Ectodermal cell (in vitro differentiated cells): ENCODE results near the gene SHANK3. TPM values are rescaled to one million over a fixed set of nuclear protein-coding genes. Genes with fewer than 3 reads are reported as not detected.

ENCODE experiments used
- H3K27ac ChIP-seq: 2 replicates; pipeline ENCODE4 v1.7.0; 2013; ENCODE audit warnings: mild to moderate bottlenecking, low read depth, low read length; ENCODE audit not compliant: insufficient read depth, poor library complexity, severe bottlenecking
- H3K27me3 ChIP-seq: 2 replicates; pipeline ENCODE4 v1.7.0; 2013; ENCODE audit warnings: mild to moderate bottlenecking, low read length; ENCODE audit not compliant: insufficient read depth, control insufficient read depth, poor library complexity, severe bottlenecking
- H3K36me3 ChIP-seq: one replicate; pipeline ENCODE4 v1.7.0; 2013; ENCODE audit warnings: low read length; ENCODE audit not compliant: control insufficient read depth, insufficient read depth
- H3K4me1 ChIP-seq: one replicate; pipeline ENCODE4 v1.7.0; 2013; ENCODE audit warnings: low read length; ENCODE audit not compliant: control insufficient read depth, insufficient read depth
- H3K4me3 ChIP-seq: 2 replicates; pipeline ENCODE4 v1.7.0; 2013; ENCODE audit warnings: low read depth, low read length, control low read depth; ENCODE audit not compliant: insufficient read depth
- H3K9me3 ChIP-seq: 2 replicates; pipeline ENCODE4 v1.7.0; 2013; ENCODE audit warnings: mild to moderate bottlenecking, low read length, moderate library complexity; ENCODE audit not compliant: control insufficient read depth
- WGBS, 2 experiments: methylation state at CpG; one replicate each; pipeline ENCODE4 v1.1.7; 2013; ENCODE audit warnings: missing lambda C conversion rate in 2 of 2; 5-methylcytosine and 5-hydroxymethylcytosine counted together
- polyA plus RNA-seq, 4 experiments: library from polyadenylated mRNA; stranded (reverse); fragments of 50-300 nt; gene quantifications; one replicate each; pipeline ENCODE4 v1.2.3, GENCODE V29; 2013

Gene SHANK3
- 11.8 TPM for polyA plus RNA-seq (2013, experiment 1 of 4)
- 12.0 TPM for polyA plus RNA-seq (2013, experiment 2 of 4)
- polyA plus RNA-seq (2013, experiment 3 of 4), result 11.3 TPM
- polyA plus RNA-seq (2013, experiment 4 of 4), result 11.1 TPM

- Histone ChIP-seq H3K9me3 (no peaks in the 10 kb centered on the region), H3K27ac (no peak within 1 kb of the TSS), H3K27me3 (peaks cover 9% of the 10 kb centered on the region), H3K36me3 (no peaks in the 10 kb centered on the region), H3K4me1 (peaks cover 13% of the 10 kb centered on the region), H3K4me3 (peak within 1 kb of the TSS; percentile 62)
- 65 to 69% methylated on average over 22 to 23 of the region's 23 CpGs for WGBS, 2 experiments
Observed at GRCh38 chr22:50672471-50673230, at the start of gene SHANK3. SHANK3 (plus strand) TSS chr22:50672823.

GRCh38 chr22:50624347-50625130 is 48.1 kb upstream of the SHANK3 start:
- H3K4me1 ChIP-seq, result peaks cover 22% of the 10 kb centered on the region
- 89 to 90% methylated on average over 15 to 16 of the region's 16 CpGs for WGBS, 2 experiments
- H3K27me3 ChIP-seq, result peaks cover 15% of the 10 kb centered on the region
- H3K27ac ChIP-seq, result no peak overlapping the region
- H3K4me3 ChIP-seq, result no peak overlapping the region
- H3K36me3 ChIP-seq, result no peaks in the 10 kb centered on the region
- no peaks in the 10 kb centered on the region for H3K9me3 ChIP-seq

GRCh38 chr22:50625131-50625567 is 47.5 kb upstream of the SHANK3 start:
- H3K27me3 ChIP-seq, result peaks cover 10% of the 10 kb centered on the region
- H3K9me3 ChIP-seq, result no peaks in the 10 kb centered on the region
- no peak overlapping the region for H3K4me3 ChIP-seq
- H3K4me1 ChIP-seq, result peaks cover 22% of the 10 kb centered on the region
- no peaks in the 10 kb centered on the region for H3K36me3 ChIP-seq
- no peak overlapping the region for H3K27ac ChIP-seq
- WGBS, 2 experiments, result 90 to 91% methylated on average over 14 of the region's 14 CpGs

GRCh38 chr22:50625568-50626313 is 46.9 kb upstream of the SHANK3 start:
- peaks cover 8% of the 10 kb centered on the region for H3K27me3 ChIP-seq
- no peaks in the 10 kb centered on the region for H3K9me3 ChIP-seq
- peaks cover 20% of the 10 kb centered on the region for H3K4me1 ChIP-seq
- H3K4me3 ChIP-seq, result no peak overlapping the region
- H3K36me3 ChIP-seq, result no peaks in the 10 kb centered on the region
- H3K27ac ChIP-seq, result no peak overlapping the region
- WGBS, 2 experiments, result 86 to 87% methylated on average over 27 of the region's 27 CpGs

- Histone ChIP-seq H3K27me3 (peaks cover 4% of the 10 kb centered on the region), H3K4me3 (no peak overlapping the region), H3K27ac (no peak overlapping the region), H3K4me1 (peaks cover 18% of the 10 kb centered on the region), H3K36me3 (no peaks in the 10 kb centered on the region), H3K9me3 (no peaks in the 10 kb centered on the region)
- 88 to 89% methylated on average over 12 of the region's 12 CpGs for WGBS, 2 experiments
Observed at GRCh38 chr22:50626314-50626849, 46.2 kb upstream of the SHANK3 start.

- H3K4me3 ChIP-seq, result peak overlapping the region; percentile 86
- no peaks in the 10 kb centered on the region for H3K36me3 ChIP-seq
- H3K4me1 ChIP-seq, result peaks cover 18% of the 10 kb centered on the region
- WGBS, 2 experiments, result 70% methylated on average over 42 of the region's 42 CpGs
- peaks cover 4% of the 10 kb centered on the region for H3K27me3 ChIP-seq
- H3K27ac ChIP-seq, result no peak overlapping the region
- H3K9me3 ChIP-seq, result no peaks in the 10 kb centered on the region
Observed at GRCh38 chr22:50626850-50627641, 45.6 kb upstream of the SHANK3 start.

GRCh38 chr22:50627642-50628542 is 44.7 kb upstream of the SHANK3 start, which contains the start of gene ARSA:
ARSA (minus strand) TSS chr22:50628152; CDS start chr22:50627779, 373 bp downstream.
- Histone ChIP-seq H3K4me1 (peaks cover 12% of the 10 kb centered on the region), H3K27ac (no peak within 1 kb of the TSS), H3K4me3 (peak within 1 kb of the TSS; percentile 86), H3K27me3 (peaks cover 4% of the 10 kb centered on the region), H3K36me3 (no peaks in the 10 kb centered on the region), H3K9me3 (no peaks in the 10 kb centered on the region)
- WGBS, 2 experiments, result 1% methylated on average over 88 of the region's 88 CpGs

- no peaks in the 10 kb centered on the region for H3K9me3 ChIP-seq
- no peaks in the 10 kb centered on the region for H3K36me3 ChIP-seq
- H3K4me3 ChIP-seq, result peak overlapping the region; percentile 86
- no peak overlapping the region for H3K27ac ChIP-seq
- 47 to 53% methylated on average over 16 of the region's 16 CpGs for WGBS, 2 experiments
- peaks cover 4% of the 10 kb centered on the region for H3K27me3 ChIP-seq
- H3K4me1 ChIP-seq, result peaks cover 12% of the 10 kb centered on the region
Observed at GRCh38 chr22:50628543-50629134, 44.0 kb upstream of the SHANK3 start.
